Astrocyte of the hippocampus (primary cell): ENCODE data around the gene PTPN4.
"Not testable (repeated sequence)": the region's sequence is repeated elsewhere in the genome, so short reads cannot be mapped to it uniquely, and the experiment has no call there.

Experiments used
- DNase-seq: peaks from one replicate; pipeline ENCODE4 v3.0.0; 2011; ENCODE audit warnings: low read depth, low spot score

The PTPN4 gene

GRCh38 chr2:119760956-119761275 is 1.2 kb downstream of the PTPN4 start:
- peak; percentile 49 for DNase-seq

GRCh38 chr2:119764832-119765231 is 5.1 kb downstream of the PTPN4 start:
- peak; percentile 34 for DNase-seq

- no peak for DNase-seq
Measured at GRCh38 chr2:119765433-119766002, 5.8 kb downstream of the PTPN4 start.

- DNase-seq, result no peak
Measured at GRCh38 chr2:119766944-119767343, 7.2 kb downstream of the PTPN4 start.

- DNase-seq, result no peak
Measured at GRCh38 chr2:119768742-119769141, 9.0 kb downstream of the PTPN4 start.

- no peak for DNase-seq
Measured at GRCh38 chr2:119769645-119770044, 9.9 kb downstream of the PTPN4 start.

GRCh38 chr2:119771331-119771730 is 11.6 kb downstream of the PTPN4 start:
- DNase-seq, result no peak

GRCh38 chr2:119772128-119772527 is 12.4 kb downstream of the PTPN4 start:
- DNase-seq, result no peak

- DNase-seq, result no peak
Measured at GRCh38 chr2:119772767-119773166, 13.0 kb downstream of the PTPN4 start.

- DNase-seq, result no peak
Measured at GRCh38 chr2:119774026-119774425, 14.3 kb downstream of the PTPN4 start.

GRCh38 chr2:119775102-119775501 is 15.4 kb downstream of the PTPN4 start:
- no peak for DNase-seq

GRCh38 chr2:119782308-119783027 is 22.7 kb downstream of the PTPN4 start:
- DNase-seq, result peak; percentile 53

- no peak for DNase-seq
Measured at GRCh38 chr2:119784876-119785275, 25.2 kb downstream of the PTPN4 start.

GRCh38 chr2:119786295-119786694 is 26.6 kb downstream of the PTPN4 start:
- no peak for DNase-seq

GRCh38 chr2:119788752-119789151 is 29.0 kb downstream of the PTPN4 start:
- no peak for DNase-seq

GRCh38 chr2:119790466-119790865 is 30.7 kb downstream of the PTPN4 start:
- DNase-seq, result no peak

GRCh38 chr2:119792907-119793312 is 33.2 kb downstream of the PTPN4 start:
- no peak for DNase-seq

GRCh38 chr2:119794237-119794636 is 34.5 kb downstream of the PTPN4 start:
- no peak for DNase-seq

GRCh38 chr2:119795309-119796303 is 35.9 kb downstream of the PTPN4 start:
- DNase-seq, result no peak

- no peak for DNase-seq
Measured at GRCh38 chr2:119800376-119800902, 40.7 kb downstream of the PTPN4 start.

- no peak for DNase-seq
Measured at GRCh38 chr2:119801040-119801439, 41.3 kb downstream of the PTPN4 start.

GRCh38 chr2:119801989-119802388 is 42.3 kb downstream of the PTPN4 start:
- not testable (repeated sequence) for DNase-seq
